Small intestine (tissue), 7 donors: Measurements from ENCODE around the gene PTPN22. TPM values are rescaled to one million over a fixed set of nuclear protein-coding genes. Genes with fewer than 3 reads are reported as not detected.

ENCODE experiments used
- DNase-seq, 2 donors: peaks; one replicate each; pipeline versions ENCODE4 v3.0.0 to v3.0.0-alpha.2; 2013
- FAIRE-seq: peaks from 2 replicates; lab custom pipeline; 2012; peaks lifted over from hg19 to GRCh38; lab: Jason Lieb, UNC
- H3K27ac ChIP-seq, 3 donors: one replicate each; pipeline ENCODE4 v1.5.1; 2013; ENCODE audit warnings: low read length in 2 of 3, mild to moderate bottlenecking in 2 of 3, control low read depth in 1 of 3, inconsistent platforms in 1 of 3, low read depth in 1 of 3, moderate library complexity in 1 of 3
- H3K27me3 ChIP-seq, 3 donors: one replicate each; pipeline ENCODE4 v1.6.1; 2013; ENCODE audit warnings: low read length in 3 of 3, inconsistent platforms in 1 of 3; ENCODE audit not compliant: control insufficient read depth in 3 of 3, insufficient read depth in 3 of 3
- H3K36me3 ChIP-seq, 3 donors: one replicate each; pipeline ENCODE4 v1.6.1; 2013; ENCODE audit warnings: low read length in 3 of 3, inconsistent platforms in 1 of 3, low read depth in 1 of 3, mild to moderate bottlenecking in 1 of 3, moderate library complexity in 1 of 3; ENCODE audit not compliant: control insufficient read depth in 3 of 3, insufficient read depth in 2 of 3
- H3K4me1 ChIP-seq, 3 donors: one replicate each; pipeline ENCODE4 v1.6.1; 2013; ENCODE audit warnings: low read length in 2 of 3, inconsistent platforms in 1 of 3, low read depth in 1 of 3, mild to moderate bottlenecking in 1 of 3, moderate library complexity in 1 of 3; ENCODE audit not compliant: control insufficient read depth in 3 of 3, insufficient read depth in 2 of 3
- H3K4me3 ChIP-seq, 3 donors: one replicate each; pipeline ENCODE4 v1.5.1; 2013; ENCODE audit warnings: low read length in 3 of 3, control low read depth in 1 of 3, inconsistent platforms in 1 of 3, low read depth in 1 of 3, mild to moderate bottlenecking in 1 of 3, moderate library complexity in 1 of 3
- H3K9me3 ChIP-seq, 2 donors: one replicate each; pipeline ENCODE4 v1.6.1; 2013; ENCODE audit warnings: low read depth in 1 of 2, low read length in 1 of 2; ENCODE audit not compliant: control insufficient read depth in 2 of 2, insufficient read depth in 1 of 2
- WGBS, 3 donors: extraction: QIAGEN DNeasy Blood & Tissue Kit; methylation state at CpG; one replicate each; pipeline ENCODE4 v1.1.7; 2013; 5-methylcytosine and 5-hydroxymethylcytosine counted together
- polyA plus RNA-seq, 4 donors: library from polyadenylated mRNA; stranded (reverse) in 3 of 4; unstranded in 1 of 4; fragments of 200-250 nt in 3 of 4; fragments of 120-200 nt in 1 of 4; gene quantifications; one replicate each; pipeline versions ENCODE4 v1.2.1 to v1.2.3, GENCODE V29; 2013
- donor health status: healthy with polysubstance abuse.
- donor health status: control.
- donor health status: control.
- donor health status: Bipolar disorder and iron deficiency.
- donor health status: healthy.

The PTPN22 gene
- polyA plus RNA-seq, 4 donors, result 2.0 to 20.1 (median 8.4) TPM

DNA sequence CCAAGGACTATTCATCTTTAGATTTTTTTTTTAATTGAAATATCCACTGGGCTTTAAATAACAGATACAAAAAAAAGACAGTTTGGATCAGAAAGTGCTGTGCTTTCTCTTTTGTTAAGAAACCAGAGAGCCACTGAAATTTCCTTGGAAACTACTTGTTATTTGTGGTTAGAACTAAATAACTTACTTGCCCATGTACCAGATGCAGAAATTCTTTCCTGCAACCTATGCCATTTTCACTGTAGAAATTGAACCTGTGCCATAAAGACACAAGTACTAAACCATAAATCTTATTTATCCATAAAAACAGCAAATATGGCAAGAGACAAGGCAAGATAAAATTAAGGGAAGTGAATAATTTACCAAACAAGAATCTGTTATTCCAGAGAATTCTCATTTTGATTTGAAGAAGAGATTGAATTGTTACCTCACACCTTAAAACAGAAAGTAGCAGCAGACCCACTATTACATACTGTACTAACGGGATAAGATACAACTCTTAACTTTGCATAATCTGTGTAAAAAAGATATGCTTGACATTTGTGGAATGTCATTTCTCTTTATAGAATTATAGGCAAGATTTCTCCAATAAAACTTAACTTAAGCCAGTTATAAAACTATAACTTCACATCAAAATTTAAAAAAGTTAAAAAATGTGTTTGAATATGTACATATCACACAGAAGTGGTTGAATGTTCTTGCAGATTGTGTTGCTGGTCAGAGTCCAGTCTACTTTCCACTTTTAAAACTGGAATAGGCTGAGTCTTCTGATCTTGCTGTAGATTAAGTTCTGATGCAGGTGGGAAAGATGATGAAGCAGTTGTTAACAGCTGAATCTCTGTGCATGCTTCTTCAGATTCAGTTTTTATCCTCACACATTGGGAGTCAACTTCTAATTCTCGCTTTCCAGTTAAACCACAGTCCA is 105.9 kb downstream of the PTPN22 start:
- Histone ChIP-seq H3K9me3 (no peaks in the 10 kb centered on the region), H3K27ac (no peak overlapping the region), H3K27me3 (no peaks in the 10 kb centered on the region), H3K4me3 (no peak overlapping the region), H3K36me3 (peaks cover 0 to 18% (median 2%) of the 10 kb centered on the region in 3 donors), H3K4me1 (peaks cover 0 to 5% (median 2%) of the 10 kb centered on the region in 3 donors)
- FAIRE-seq, result no peak
- WGBS, 3 donors, result 85 to 94% (median 87%) methylated on average over 2 of the region's 2 CpGs
- no peak for DNase-seq

Other genes starting within 250 kb of the PTPN22 start
- 1 to 10 TPM in 3 of 4 donors, under 1 TPM in 1; 0.67 to 6.7 (median 3.9) TPM for gene PHTF1, start 112.2 kb downstream of the PTPN22 start, polyA plus RNA-seq
- gene RSBN1, start 59.2 kb downstream of the PTPN22 start, polyA plus RNA-seq, result 10 to 100 TPM in 1 of 4 donors, 1 to 10 TPM in 3; 4.7 to 19.5 (median 6.1) TPM
- gene BCL2L15, start 15.9 kb upstream of the PTPN22 start, polyA plus RNA-seq, result 100 to 1,000 TPM in 2 of 4 donors, 10 to 100 TPM in 2; 14.8 to 214 (median 132) TPM
- 10 to 100 TPM; 12.4 to 33.8 (median 15.0) TPM for gene AP4B1, start 33.1 kb upstream of the PTPN22 start, polyA plus RNA-seq
- 1 to 10 TPM in 3 of 4 donors, under 1 TPM in 1; 0.45 to 5.8 (median 3.2) TPM for gene DCLRE1B, start 33.6 kb upstream of the PTPN22 start, polyA plus RNA-seq
- gene HIPK1, start 57.6 kb upstream of the PTPN22 start, polyA plus RNA-seq, result 10 to 100 TPM in 3 of 4 donors, 1 to 10 TPM in 1; 9.5 to 30.0 (median 10.8) TPM
- 10 to 100 TPM in 2 of 4 donors, 1 to 10 TPM in 2; 2.2 to 34.1 (median 12.5) TPM for gene OLFML3, start 107.8 kb upstream of the PTPN22 start, polyA plus RNA-seq